ENCODE results near the gene SLC24A1.
"Not testable (repeated sequence)": the region's sequence is repeated elsewhere in the genome, so short reads cannot be mapped to it uniquely, and the experiment has no call there.

Gene SLC24A1

DNA sequence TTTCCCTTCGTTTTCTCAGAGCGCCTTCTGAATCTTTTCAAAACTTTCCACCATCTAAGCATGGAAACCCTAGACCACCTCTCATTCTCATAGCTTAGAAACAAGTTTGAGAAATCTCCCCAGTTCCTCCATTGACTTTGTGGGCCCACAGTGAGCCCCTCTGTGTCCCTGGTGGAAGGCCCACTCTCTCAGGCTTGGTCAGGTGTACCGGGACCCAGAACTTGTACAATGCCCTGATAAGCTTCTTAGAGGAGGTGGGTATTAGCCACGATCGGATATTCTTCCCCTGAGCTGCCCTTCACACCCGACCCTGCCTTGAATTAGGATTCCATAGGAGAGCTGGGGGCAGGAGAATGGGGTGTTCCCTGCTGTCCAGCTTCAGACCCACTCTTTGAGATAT is at the start of gene SLC24A1:
TSS of gene SLC24A1 (plus strand) at position 301 of the 400 bp plus-strand sequence. CDS start 2,143 bp downstream, outside the sequence.
- no peak for DNase-seq (ENCODE audit: low spot score)

DNA sequence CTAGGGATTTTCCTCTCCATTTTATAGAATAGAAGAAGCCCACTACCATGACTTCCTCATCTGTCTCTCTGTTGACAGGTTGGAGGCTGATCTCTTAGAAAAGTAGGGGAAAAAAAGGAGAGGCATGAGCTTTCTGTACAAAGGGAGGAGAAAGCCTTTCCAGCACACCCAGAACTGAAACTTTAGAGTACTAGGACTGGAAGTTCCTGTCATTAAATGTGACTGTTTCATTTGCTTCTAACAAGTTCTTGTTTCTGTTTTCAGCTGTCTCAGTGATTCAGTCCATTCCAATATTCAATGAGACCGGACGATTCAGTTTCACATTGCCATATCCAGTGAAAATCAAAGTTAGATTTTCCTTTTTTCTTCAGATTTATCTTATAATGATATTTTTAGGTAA is 49.8 kb upstream of the SLC24A1 start:
- no peak for DNase-seq (ENCODE audit: low spot score)

DNA sequence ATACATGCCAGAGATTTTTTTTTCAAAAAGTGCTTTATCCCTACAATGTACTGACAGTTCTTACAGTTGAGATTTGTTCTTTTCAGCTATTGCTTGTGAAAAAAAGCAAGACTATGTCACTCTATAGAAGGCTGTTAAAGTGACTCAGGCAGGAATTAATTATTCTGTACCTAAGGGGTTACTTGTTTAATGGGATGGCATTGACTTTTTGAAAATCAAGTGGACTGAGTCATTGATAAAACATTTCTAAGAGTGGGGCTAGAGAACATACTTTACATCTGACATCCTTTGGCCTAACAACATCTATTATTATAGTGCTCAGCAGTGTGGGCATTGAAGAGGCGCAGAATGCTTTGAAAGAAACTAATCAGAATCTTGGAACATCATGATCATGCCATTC is 45.1 kb upstream of the SLC24A1 start:
- DNase-seq (ENCODE audit: low spot score): no peak

DNA sequence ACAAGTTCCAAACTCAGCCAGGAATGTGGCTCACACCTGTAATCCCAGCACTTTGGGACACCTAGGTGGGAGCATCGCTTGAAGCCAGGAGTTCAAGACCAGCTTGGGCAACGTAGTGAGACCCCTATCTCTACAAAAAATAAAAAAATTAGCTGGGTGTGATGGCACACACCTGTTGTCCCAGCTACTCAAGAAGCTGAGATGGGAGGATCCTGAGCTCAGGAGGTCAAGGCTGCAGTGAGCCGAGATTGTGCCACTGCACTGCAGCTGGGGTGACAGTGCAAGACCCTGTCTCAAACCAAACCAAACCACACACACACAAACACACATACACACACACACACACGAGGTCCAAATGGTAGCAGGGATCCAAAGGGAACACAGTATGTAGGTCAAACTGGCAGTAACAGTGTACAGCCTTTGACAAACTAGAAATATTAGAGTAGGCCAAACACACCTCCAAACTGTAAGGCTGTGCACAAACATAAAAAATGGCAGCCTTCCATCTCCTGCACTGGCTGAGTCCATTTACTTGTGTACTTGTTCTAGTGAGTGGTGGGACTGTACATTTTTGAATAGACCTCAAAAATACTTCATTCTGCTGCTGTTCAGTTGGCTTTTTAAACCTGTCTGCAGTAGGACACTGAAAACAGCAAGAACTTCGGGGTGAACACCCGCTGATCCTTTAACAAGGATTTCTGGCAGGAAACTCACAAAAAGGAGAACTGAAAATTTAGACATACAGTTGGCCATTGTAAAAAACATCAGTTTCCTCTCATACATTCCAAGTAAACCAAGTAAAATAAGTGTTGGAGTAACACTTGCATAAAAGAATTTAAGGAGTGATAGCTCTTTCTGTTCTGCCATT is 44.4 kb upstream of the SLC24A1 start:
- DNase-seq (ENCODE audit: low spot score): no peak

DNA sequence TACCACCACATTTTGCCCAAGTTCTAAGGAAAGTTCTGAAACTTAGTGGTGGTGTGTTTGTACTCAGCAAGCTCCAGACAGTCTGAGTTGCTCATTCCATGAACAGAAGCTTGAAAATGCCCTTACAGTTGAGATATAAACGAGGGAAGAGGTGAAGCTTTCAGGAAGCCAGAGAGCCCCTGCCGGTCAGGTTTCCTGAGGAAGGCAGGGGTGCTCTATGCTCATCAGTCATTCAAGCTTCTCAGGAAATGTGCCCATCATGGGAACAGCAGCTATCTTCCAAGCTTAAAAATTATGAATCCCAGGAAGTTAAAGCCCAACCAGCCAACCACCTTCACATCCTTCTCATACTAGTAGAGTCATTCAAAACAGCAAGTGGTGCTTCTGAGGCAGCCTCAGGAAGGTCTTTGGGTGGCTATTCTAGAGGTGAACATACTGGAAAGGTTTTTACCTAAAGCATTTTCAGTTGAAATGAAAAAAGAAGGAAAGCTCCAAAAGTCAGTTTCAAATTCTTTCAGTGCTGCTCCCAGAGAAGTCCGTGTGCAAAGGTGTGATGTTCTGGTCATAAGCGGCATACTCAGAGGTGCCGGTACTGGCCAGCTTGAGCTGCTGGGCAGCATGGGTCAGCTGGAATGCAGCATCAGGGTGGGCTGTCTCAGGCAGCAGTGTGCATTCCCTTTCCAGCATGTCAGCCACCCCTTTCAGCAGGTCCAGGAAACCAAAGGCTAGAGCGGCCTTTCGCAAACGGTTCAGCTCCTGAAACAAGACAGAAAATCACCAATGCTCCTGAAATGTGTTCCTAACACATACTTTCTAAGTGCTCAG is 42.6 kb upstream of the SLC24A1 start:
- no peak for DNase-seq (ENCODE audit: low spot score)

DNA sequence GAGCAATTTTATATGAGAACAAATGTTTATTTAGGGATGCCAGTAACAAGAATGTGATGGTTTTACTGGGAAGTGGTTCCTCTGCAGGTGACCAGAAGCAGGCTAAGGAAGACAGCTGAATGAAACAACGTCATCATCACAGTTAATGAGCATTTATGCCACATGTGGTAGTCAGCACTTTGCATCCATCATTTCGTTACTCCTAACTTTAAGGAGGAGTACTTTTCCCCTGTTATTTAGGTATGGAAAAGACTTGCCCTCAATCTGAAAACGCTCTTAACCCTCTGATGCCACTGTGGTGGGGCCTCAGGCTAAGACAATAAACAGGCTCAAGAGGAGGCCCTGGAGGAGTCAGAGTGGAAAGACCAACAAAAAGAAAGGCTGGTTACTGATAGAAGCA is 42.0 kb upstream of the SLC24A1 start:
- DNase-seq (ENCODE audit: low spot score): no peak

DNA sequence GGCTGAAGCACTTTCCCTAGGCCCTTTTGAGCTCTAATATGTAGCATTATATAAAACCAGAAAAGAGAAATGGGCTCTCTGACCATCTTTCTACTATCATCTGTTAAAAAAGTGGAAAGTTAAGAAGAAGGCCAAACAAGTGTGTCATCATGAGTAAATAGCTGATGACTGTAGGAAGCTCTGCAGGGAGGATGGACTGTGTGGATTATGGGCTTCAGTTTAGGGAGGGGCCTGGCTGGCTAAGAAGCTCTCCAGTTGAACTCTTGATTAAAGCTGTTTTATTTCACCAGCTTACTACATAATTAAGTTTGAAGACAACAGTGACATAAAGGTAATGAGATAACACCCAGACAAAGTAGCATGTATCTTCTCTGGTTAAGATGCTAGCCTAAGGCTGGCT is 41.5 kb upstream of the SLC24A1 start:
- DNase-seq (ENCODE audit: low spot score): no peak

DNA sequence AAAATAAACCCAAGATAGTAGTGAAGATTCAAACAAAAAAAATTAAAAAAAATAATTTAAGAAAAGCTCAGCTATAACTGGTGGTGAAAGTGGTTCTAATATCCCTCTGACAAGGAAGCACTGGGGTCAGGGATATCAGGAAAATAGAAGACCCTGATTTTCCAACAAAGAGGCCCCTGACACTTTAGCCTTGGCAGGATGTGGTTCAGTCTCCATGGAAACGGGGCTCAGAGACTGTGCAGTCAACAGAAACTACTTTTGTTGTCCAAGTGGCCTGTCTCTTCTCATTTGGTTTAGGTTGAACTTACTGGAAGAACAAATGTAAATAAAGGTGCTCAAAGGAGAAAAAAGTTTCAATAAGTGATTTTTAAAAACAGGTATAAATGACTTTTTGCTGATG is 38.0 kb upstream of the SLC24A1 start:
- no peak for DNase-seq (ENCODE audit: low spot score)

DNA sequence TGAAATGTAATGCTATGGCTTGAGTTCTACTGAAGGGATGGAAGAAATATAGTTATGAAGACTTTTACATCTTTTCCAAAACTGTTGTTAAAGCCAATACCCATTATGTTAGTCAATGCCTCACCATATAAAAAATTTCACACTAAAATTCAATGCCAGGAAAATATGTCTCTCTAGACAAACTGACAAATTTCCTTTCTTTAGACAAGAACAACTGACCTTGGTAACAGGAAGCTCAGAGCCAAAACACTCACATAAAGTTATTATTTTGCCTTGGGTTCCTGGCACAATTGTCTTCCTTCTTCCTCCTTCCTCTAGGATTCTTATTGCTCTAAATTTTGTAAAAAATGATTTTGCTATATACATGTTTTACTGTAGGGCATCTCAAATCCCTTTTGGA is 37.5 kb upstream of the SLC24A1 start:
- no peak for DNase-seq (ENCODE audit: low spot score)

DNA sequence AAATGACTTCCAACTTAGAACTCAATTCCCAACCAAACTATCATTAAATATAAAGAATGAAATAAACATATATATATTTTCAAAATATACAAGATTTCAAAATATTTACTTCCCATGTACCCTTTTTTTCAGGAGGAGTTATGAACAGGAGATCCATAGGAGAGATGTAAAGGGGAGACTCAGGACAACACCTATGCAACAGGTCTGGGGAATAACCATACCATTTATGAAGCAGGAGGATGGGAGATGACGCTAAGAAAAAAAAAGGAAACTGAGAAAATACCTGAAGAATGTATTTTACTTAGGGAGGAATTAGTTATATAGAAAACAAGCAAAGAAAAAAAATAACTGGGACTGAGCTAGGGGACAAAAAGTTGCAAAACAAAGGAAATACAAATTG is 34.6 kb upstream of the SLC24A1 start:
- DNase-seq (ENCODE audit: low spot score): no peak

DNA sequence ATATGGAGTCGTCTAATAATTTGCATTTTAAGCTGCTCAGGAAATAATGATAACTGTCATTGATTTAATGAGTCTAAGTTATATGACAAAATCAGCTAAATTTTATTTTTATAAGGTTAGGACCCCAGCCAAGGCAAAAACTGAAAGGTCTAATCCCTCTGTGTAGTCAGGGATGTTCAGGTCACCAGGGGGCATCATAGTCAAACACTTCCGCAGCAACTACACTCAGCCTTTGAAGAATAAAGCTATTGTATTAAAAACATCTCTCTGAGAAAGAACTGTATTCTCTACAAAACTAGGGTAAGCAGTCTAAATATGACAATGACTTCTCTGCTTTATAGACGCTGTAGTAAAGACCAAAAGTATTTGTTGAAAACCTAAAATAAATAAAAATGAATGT is 25.8 kb upstream of the SLC24A1 start:
- peak; percentile 20 for DNase-seq (ENCODE audit: low spot score)

DNA sequence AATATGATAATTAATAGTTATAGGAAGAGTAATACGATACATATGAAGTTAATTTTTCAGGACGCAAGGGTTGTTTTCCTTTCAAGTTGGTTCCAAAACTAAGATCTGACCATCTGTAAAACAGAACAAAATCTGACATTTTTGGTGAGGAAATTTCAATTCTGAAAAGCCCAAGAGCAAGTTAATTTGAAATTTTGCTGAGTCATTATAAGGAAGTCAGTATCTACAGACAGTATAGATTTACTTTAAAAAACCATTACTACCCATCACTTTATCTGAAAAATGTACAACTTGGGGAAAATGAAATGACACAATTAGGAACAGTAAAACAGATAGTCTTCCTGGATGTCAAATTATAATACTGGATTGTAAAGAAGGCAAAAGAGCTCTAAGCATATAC is 23.3 kb upstream of the SLC24A1 start:
- DNase-seq (ENCODE audit: low spot score): no peak

DNA sequence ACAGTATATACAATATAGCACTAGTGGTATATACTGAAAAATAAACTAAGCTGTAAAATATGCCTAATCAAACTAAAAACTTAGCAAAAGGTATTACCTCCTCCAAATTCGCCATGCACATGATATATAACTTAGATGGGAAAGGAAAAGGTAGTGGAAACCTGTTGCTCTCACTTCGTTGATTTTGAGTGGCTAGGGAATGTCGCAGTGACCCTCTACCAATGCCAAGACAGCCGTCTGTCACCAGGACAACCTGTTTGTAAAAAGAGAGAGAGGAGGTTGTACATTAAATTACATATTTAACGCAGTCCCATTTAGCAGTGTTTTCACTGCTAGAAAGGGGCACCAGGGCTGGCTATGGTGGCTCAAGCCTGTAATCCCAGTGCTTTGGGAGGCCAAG is 22.1 kb upstream of the SLC24A1 start:
- DNase-seq (ENCODE audit: low spot score): no peak

DNA sequence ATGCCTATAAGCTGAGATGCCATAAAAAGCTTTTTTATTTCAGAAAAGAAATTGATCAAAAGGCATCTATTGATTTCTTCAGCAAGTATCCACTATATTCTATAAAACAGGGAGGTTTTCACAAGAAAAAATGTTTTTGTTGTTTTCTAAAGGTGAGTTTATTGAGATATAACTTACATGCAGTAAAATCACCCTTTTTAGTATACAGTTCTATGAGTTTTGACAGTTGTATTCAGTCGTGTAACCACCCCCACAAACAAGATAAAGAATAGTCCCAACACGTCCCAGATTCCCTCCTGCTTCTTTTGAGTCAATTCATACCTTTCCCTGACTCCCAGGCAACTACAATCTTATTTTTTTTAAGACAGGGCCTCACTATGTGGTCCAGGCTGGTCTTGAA is 18.6 kb upstream of the SLC24A1 start:
- no peak for DNase-seq (ENCODE audit: low spot score)

DNA sequence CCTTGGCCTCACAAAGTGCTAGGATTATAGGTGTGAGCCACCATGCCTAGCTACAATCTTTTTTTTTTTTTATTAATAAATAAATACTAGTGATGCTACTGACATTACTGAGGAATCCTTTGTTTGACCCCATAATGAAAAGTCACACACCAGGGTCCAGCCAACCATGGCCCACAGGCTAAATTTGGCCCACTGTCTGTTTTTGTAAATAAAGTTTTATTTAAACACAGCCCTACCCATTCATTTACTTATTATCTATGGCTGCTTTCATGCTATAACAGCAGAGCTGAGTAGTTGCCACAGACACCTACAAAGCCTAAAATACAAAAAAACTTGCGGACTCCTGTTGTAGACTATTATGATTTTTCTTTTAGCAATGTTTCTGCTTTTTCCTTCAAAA is 18.2 kb upstream of the SLC24A1 start:
- DNase-seq (ENCODE audit: low spot score): no peak

DNA sequence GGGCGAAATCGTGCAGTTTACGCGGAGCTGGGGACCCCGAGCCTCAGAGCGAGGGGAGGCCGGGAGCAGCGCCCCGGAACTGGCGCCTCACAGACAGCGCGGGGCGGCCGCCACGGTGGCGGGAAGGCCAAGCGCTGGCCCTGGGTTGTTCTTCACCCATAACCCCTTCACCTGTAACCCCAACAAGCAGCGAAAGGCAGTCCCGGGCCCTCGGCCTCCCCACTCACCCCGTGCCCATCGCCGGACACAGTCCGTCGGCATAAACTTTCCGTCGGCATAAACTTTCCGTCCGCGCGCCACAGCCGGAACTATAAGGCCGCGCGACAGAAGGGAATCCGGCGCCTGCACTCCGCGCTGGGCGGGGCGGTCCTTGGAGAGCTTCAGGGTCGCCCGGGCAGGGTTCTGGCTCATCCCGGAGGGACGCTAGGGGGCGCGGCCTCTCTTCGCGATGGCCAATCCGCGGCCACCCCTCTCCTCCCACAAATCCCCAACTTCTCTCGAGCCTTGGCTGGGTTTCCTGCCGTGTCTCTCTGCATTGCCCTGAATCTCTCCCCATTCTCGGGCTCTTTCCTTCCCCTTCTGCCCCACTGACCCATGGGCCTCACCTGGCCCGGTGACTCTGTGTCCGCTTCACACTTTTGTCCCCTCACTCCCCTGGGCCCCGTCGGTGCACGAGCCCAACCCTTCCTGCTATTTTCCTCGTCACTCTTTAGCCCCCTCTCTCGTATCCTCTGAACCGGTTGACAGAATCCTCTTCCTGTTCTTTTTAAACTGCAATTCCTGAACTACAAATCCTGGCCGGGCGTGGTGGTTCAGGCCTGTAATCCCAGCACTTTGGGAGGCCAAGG is 10.6 kb upstream of the SLC24A1 start, which contains the start of gene INTS14:
TSS of gene INTS14 (minus strand) at position 261 of the 848 bp plus-strand sequence. CDS start 3,751 bp downstream, outside the sequence.
- peak; percentile 96 for DNase-seq (ENCODE audit: low spot score)

DNA sequence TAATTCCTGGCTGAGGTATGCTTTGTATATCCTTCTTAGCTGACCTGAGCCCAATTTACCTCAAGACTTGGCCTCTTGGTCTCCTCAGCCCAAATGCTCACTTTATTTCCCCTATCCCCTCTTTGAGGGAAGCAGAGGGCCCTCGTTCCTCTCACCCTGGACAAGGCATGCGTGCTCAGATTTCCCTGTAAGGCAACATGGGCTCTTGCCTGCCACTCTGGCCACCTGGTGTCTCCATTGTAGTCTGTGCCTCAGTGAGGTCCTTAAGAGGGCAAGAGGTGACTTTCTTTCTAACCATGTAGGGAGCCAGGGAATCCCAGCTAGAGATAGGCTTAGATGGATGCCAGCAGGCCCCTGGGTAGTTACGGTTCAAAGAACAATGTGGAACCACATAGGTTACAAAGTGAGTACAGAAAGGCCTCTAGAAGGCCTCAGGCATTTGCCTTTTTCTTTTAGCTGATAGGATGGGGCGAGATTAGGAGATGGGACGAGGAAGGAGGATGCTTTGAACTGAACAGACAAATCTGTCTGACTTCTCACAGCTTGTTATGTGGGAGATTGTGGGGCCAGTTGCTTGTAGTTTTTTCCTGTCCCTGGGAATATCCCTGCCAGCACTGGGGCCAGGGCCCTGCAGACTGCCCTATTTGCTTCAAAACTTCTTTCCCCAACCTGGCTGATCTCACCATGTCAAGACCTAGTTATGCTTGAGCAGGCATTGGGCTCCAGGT is 9.7 kb upstream of the SLC24A1 start:
- DNase-seq (ENCODE audit: low spot score): no peak

DNA sequence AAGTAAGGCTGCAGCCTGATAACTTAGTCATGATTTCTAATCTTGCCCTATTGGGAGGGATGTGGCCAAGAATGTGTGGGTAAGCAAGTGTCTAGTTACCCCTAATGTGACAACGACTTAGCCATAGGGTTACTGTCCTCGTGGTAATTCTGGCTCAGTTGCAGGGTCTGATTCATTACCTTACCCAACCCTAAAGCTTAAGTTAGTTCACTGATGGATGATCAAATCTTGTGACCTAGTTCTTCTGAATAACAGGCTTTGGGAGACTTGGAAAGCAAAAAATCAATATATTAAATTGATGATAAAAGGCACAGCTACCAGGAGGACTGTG is 9.2 kb upstream of the SLC24A1 start:
- DNase-seq (ENCODE audit: low spot score): no peak

DNA sequence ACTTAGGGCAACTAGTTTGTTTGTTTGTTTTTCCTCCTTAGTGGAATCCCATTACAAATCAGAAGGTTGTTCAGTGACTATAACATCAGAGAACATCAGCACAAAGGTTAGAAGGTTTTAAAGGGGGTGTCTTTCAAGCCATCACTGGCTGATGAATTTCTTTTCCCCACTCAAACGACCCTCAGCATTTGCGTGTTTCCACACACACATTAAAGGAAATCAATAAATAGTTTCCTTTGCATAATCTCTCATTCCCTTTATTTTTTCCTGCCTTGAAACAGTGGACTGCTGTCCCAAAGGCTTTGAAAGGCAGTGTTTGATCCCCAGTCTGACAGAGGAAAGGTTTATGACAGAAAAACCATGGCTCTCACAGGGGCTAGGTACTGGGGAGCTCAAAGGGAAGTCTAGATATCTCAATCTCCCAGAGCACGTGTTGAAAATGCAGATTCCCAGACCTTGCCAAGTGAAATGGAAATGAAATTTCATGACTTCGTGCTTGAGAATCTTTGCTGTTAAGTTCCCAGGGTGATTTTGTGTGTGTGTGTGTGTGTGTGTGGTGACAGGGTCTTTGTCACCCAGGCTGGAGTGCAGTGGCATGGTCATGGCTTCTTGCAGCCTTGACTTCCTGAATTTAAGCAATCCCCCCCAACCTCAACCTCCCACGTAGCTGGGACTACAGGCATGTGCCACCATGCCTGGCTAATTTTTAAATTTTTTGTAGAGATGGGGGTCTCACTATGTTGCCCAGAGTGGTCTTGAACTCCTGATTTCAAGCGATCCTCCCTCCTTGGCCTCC is 8.6 kb upstream of the SLC24A1 start:
- DNase-seq (ENCODE audit: low spot score): no peak

DNA sequence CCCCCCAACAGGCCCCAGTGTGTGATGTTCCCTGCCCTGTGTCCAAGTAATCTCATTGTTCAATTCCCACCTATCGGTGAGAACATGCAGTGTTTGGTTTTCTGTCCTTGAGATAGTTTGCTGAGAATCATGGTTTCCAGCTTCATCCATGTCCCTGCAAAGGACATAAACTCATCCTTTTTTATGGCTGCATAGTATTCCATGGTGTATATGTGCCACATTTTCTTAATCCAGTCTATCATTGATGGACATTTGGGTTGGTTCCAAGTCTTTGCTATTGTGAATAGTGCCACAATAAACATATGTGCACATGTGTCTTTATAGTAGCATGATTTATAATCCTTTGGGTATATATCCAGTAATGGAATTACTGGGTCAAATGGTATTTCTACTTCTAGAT is 5.9 kb upstream of the SLC24A1 start:
- DNase-seq (ENCODE audit: low spot score): not testable (repeated sequence)

Data from SW480 (cell line).